WTC11 (cell line): ENCODE results near the gene AFM.

Experiments
- AFF4 ChIP-seq: sonication (generic); formaldehyde crosslinking; IDR thresholded peaks from 2 replicates; pipeline ENCODE4 v1.8.1; 2023; ENCODE audit warnings: mild to moderate bottlenecking, missing genetic modification reagents, borderline replicate concordance
- CTCF ChIP-seq: fragments of 200-600 bp; IDR thresholded peaks from 2 replicates; pipeline ENCODE4 v1.8.0; 2022; ENCODE audit warnings: antibody characterized with exemption
- FOXJ3 ChIP-seq: sonication (generic); formaldehyde crosslinking; IDR thresholded peaks from 2 replicates; pipeline ENCODE4 v1.9.0; 2021; ENCODE audit warnings: missing genetic modification reagents, mild to moderate bottlenecking, borderline replicate concordance
- FOXP1 ChIP-seq: sonication (generic); formaldehyde crosslinking; IDR thresholded peaks from 2 replicates; pipeline ENCODE4 v1.8.0; 2022; ENCODE audit warnings: missing genetic modification reagents, mild to moderate bottlenecking, moderate library complexity, borderline replicate concordance
- GABPB1 ChIP-seq: sonication (generic); formaldehyde crosslinking; IDR thresholded peaks from 2 replicates; pipeline ENCODE4 v1.8.1; 2023; ENCODE audit warnings: mild to moderate bottlenecking, missing genetic modification reagents
- JAZF1 ChIP-seq: fragments of 250-450 bp; sonication (Bioruptor Pico); IDR thresholded peaks from 2 replicates; pipeline ENCODE4 v1.9.0; 2021; ENCODE audit warnings: moderate library complexity, mild to moderate bottlenecking, inconsistent platforms
- MAX ChIP-seq: sonication (generic); formaldehyde crosslinking; IDR thresholded peaks from 2 replicates; pipeline ENCODE4 v1.8.0; 2022; ENCODE audit warnings: mild to moderate bottlenecking, missing genetic modification reagents
- PRDM15 ChIP-seq: sonication (generic); formaldehyde crosslinking; IDR thresholded peaks from 2 replicates; pipeline ENCODE4 v1.8.0; 2022; ENCODE audit warnings: missing genetic modification reagents
- SP1 ChIP-seq: sonication (generic); formaldehyde crosslinking; conservative IDR thresholded peaks from 2 replicates; pipeline ENCODE4 v1.8.1; 2022; ENCODE audit warnings: missing genetic modification reagents
- TEAD1 ChIP-seq: sonication (generic); formaldehyde crosslinking; IDR thresholded peaks from 2 replicates; pipeline ENCODE4 v1.8.0; 2022; ENCODE audit warnings: mild to moderate bottlenecking, missing genetic modification reagents
- USF2 ChIP-seq: sonication (generic); formaldehyde crosslinking; IDR thresholded peaks from 2 replicates; pipeline ENCODE4 v1.8.1; 2023; ENCODE audit warnings: mild to moderate bottlenecking, missing genetic modification reagents, moderate library complexity
- ZNF416 ChIP-seq: fragments of 250-450 bp; sonication (Bioruptor Pico); IDR thresholded peaks from 2 replicates; pipeline ENCODE4 v1.9.0; 2021; ENCODE audit warnings: mild to moderate bottlenecking, inconsistent platforms
- TF ChIP-seq, protein P1 (sequence below): sonication (generic); formaldehyde crosslinking; IDR thresholded peaks from 2 replicates; pipeline ENCODE4 v1.8.0; 2022; ENCODE audit warnings: mild to moderate bottlenecking, missing genetic modification reagents

DNA sequence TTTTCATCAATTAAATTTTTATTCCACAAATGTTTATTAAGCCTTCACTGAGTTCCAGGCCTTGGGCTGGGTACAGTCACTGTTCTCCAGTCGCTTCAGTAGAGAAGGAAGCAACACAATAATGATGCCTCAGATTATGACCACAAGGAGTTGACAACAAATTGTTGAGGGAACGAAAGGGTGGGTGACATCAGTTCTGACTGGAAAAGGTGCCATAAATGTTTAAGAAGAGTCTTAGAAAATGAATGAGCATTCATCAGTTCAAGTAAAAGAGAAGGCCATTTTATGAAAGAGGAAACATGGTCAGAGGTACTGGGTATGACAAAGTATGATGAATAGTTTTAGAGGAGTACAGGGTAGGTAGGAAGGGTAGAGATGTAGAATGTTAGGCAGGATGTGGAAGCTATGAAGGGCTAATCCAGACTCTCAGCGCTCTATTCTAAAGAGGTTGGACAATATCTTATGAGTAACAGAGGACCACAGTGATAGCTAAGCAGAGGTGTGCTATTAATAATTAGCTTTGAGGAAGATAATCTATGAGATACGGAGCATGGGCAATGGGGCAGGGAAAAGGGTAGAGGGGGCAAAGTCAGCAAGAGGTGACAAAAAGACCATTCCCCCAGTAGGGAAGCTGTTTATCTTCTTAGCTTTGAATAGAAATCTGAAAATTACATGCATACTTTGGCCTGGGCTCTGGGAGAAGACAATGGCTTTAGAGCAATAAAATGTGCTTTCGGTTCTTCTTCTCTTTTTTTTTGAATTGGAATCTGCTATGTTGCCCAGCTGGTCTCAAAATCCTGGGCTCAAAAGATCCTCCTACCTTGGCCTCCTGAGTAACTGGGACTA, 25.1 kb upstream of the AFM start:
- TF ChIP-seq USF2 (no peak), JAZF1 (no peak), GABPB1 (CRISPR knock-in tag) (no peak), CTCF (no peak), FOXP1 (CRISPR knock-in tag) (no peak), SP1 (CRISPR knock-in tag) (no peak), FOXJ3 (CRISPR knock-in tag) (no peak), ZNF416 (CRISPR knock-in tag) (no peak), MAX (CRISPR knock-in tag) (no peak), TEAD1 (no peak), AFF4 (CRISPR knock-in tag) (no peak), PRDM15 (CRISPR knock-in tag) (no peak)
- TF ChIP-seq, protein P1, sequence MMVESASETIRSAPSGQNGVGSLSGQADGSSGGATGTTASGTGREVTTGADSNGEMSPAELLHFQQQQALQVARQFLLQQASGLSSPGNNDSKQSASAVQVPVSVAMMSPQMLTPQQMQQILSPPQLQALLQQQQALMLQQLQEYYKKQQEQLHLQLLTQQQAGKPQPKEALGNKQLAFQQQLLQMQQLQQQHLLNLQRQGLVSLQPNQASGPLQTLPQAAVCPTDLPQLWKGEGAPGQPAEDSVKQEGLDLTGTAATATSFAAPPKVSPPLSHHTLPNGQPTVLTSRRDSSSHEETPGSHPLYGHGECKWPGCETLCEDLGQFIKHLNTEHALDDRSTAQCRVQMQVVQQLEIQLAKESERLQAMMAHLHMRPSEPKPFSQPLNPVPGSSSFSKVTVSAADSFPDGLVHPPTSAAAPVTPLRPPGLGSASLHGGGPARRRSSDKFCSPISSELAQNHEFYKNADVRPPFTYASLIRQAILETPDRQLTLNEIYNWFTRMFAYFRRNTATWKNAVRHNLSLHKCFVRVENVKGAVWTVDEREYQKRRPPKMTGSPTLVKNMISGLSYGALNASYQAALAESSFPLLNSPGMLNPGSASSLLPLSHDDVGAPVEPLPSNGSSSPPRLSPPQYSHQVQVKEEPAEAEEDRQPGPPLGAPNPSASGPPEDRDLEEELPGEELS (CRISPR knock-in tag), result no peak
